Adrenal gland (tissue), 12 donors: ENCODE data around the gene PLEKHA4. TPM values are rescaled to one million over a fixed set of nuclear protein-coding genes. Genes with fewer than 3 reads are reported as not detected.
"Not testable (repeated sequence)": the region's sequence is repeated elsewhere in the genome, so short reads cannot be mapped to it uniquely, and the experiment has no call there.

Experiments used
- DNase-seq, 7 donors: peaks; one replicate each; pipeline ENCODE4 v3.0.0-alpha.2; 2019 to 2020
- H3K27ac ChIP-seq, 5 donors: fragments of 200-600 bp; sonication (generic) in 4 of 5; 1 replicate in 3 of 5; 2 replicates in 2 of 5; pipeline versions ENCODE4 v1.5.1 to v1.8.0; 2016 to 2020; ENCODE audit warnings: mild to moderate bottlenecking in 1 of 5
- H3K27me3 ChIP-seq: fragments of 200-600 bp; 2 replicates; pipeline ENCODE4 v1.8.0; 2021
- H3K36me3 ChIP-seq, 2 donors: fragments of 200-600 bp; replicated peaks in 1 of 2; 1 replicate in 1 of 2; 2 replicates in 1 of 2; pipeline versions ENCODE4 v1.5.1 to v1.8.0; 2018 to 2022
- H3K4me1 ChIP-seq, 2 donors: fragments of 200-600 bp; replicated peaks in 1 of 2; 1 replicate in 1 of 2; 2 replicates in 1 of 2; pipeline versions ENCODE4 v1.5.1 to v1.8.0; 2018 to 2021
- H3K4me3 ChIP-seq, 4 donors: fragments of 200-600 bp; sonication (generic) in 3 of 4; one replicate each; pipeline ENCODE4 v1.5.1; 2016 to 2018
- H3K9me3 ChIP-seq, 3 donors: fragments of 200-600 bp; sonication (generic) in 1 of 3; replicated peaks in 1 of 3; 1 replicate in 2 of 3; 2 replicates in 1 of 3; pipeline versions ENCODE4 v1.5.1 to v1.8.0; 2016 to 2021
- CTCF ChIP-seq, 6 experiments: fragments of 450-650 bp in 4 of 6; fragments of 200-600 bp in 2 of 6; sonication (generic) in 1 of 6; IDR thresholded peaks; 1 replicate in 5 of 6; 2 replicates in 1 of 6; pipeline versions ENCODE4 v1.5.1 to v1.8.0; 2016 to 2021; ENCODE audit warnings: antibody characterized with exemption in 6 of 6, mild to moderate bottlenecking in 2 of 6, moderate library complexity in 1 of 6
- POLR2A ChIP-seq, 2 donors: fragments of 450-650 bp; IDR thresholded peaks; one replicate each; pipeline ENCODE4 v1.6.1; 2017; ENCODE audit warnings: antibody characterized with exemption in 2 of 2, mild to moderate bottlenecking in 2 of 2, moderate library complexity in 1 of 2
- WGBS, 4 donors: extraction: QIAGEN DNeasy Blood & Tissue Kit in 2 of 4; methylation state at CpG; one replicate each; pipeline versions ENCODE4 v1.1.5 to v1.1.7; 2013 to 2017; 5-methylcytosine and 5-hydroxymethylcytosine counted together
- intact Hi-C, 2 donors: fragments of 100-400 bp; cut with DNase I; formaldehyde crosslinking; loops; one replicate each; pipeline versions ENCODE4 v1.14.1 to v1.15.0; 2022 to 2023
- polyA plus RNA-seq, 3 donors: library from polyadenylated mRNA; stranded (reverse); fragments of 200-250 nt in 2 of 3; fragments of 350-450 nt in 1 of 3; fragmentation: Illumina TruSeq in 1 of 3; extraction: RNeasy Lipid Tissue Mini Kit (QIAGEN cat#74804) in 1 of 3; gene quantifications; one replicate each; pipeline ENCODE4 v1.2.3, GENCODE V29; 2013 to 2014
- total RNA-seq, 9 donors: library from RNA; depleted of rRNA in 4 of 9; stranded (reverse); fragments of >200 nt in 4 of 9; fragments of 120-200 nt in 1 of 9; fragmentation: NEBNext Ultra II Directional in 1 of 9; extraction: Animal tissue kit (Norgen Biotek cat#: 25700) in 1 of 9; gene quantifications; one replicate each; pipeline versions ENCODE4 v1.1.0 to v1.2.4, GENCODE V29; 2013 to 2023
- donor health status: healthy with polysubstance abuse.
- donor health status: Bipolar disorder and iron deficiency.
- donor health status: DM: yes; HTN: yes; CAD: no.
- donor health status: DM: no; HTN: no; CAD: no.
- donor health status: DM: no; HTN: no; CAD: no.
- donor health status: DM: yes; HTN: yes; CAD: no.

The PLEKHA4 gene
- total and polyA plus RNA-seq, 12 donors, result 4.5 to 74.6 (median 25.4) TPM

GRCh38 chr19:48914181-48914580 lies 45.8 kb upstream of the PLEKHA4 start:
- TF ChIP-seq POLR2A (IDR thresholded peaks at IDR 0.05) (no peak), CTCF (IDR thresholded peaks at IDR 0.05) (no peak)
- Histone ChIP-seq H3K36me3 (peaks cover 0 to 95% of the 10 kb centered on the region in 2 donors), H3K4me3 (no peak overlapping the region), H3K27ac (no peak overlapping the region), H3K27me3 (no peaks in the 10 kb centered on the region), H3K9me3 (no peaks in the 10 kb centered on the region), H3K4me1 (no peaks in the 10 kb centered on the region)
- intact Hi-C loops, result no loop called here
- DNase-seq, result no peak
- WGBS, 4 donors, result 91 to 96% (median 91%) methylated on average over 2 to 8 of the region's 8 CpGs

GRCh38 chr19:48913114-48913889 lies 44.9 kb upstream of the PLEKHA4 start:
- intact Hi-C loops, result no loop called here
- H3K27ac ChIP-seq, result no peak overlapping the region
- no peak overlapping the region for H3K4me3 ChIP-seq
- no peaks in the 10 kb centered on the region for H3K27me3 ChIP-seq
- 92 to 98% (median 95%) methylated on average over 7 to 9 of the region's 9 CpGs for WGBS, 4 donors
- DNase-seq, result no peak
- TF ChIP-seq POLR2A (IDR thresholded peaks at IDR 0.05) (no peak), CTCF (IDR thresholded peaks at IDR 0.05) (no peak)
- no peaks in the 10 kb centered on the region for H3K9me3 ChIP-seq
- peaks cover 0 to 88% of the 10 kb centered on the region in 2 donors for H3K36me3 ChIP-seq
- no peaks in the 10 kb centered on the region for H3K4me1 ChIP-seq

DNA sequence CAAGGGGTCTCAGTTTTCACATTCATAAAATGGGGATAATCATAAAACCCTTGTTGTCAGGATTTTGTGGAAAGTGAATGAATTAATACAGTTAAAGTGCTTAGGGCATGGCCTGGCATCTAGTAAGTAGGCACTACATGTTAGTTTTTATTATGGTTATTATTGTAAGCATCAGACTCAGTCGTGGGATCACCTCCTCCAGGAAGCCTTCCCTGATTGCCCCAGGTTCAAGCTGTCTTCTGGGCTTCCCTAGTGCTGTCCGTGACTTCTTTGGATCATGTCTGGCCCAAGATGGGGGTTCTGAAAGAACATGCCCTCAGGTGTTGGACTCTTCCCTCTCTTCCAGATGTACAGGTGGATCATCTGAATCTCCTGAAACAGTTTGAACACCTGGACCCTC lies 42.4 kb upstream of the PLEKHA4 start:
- no peaks in the 10 kb centered on the region for H3K27me3 ChIP-seq
- H3K9me3 ChIP-seq, result no peaks in the 10 kb centered on the region
- no peak overlapping the region for H3K27ac ChIP-seq
- no peak for DNase-seq
- TF ChIP-seq POLR2A (IDR thresholded peaks at IDR 0.05) (no peak), CTCF (IDR thresholded peaks at IDR 0.05) (no peak)
- H3K4me1 ChIP-seq, result no peaks in the 10 kb centered on the region
- intact Hi-C loops, result no loop called here
- H3K36me3 ChIP-seq, result peaks cover 0 to 79% of the 10 kb centered on the region in 2 donors
- no peak overlapping the region for H3K4me3 ChIP-seq
- WGBS, 4 donors, result 88 to 97% (median 94%) methylated on average over 2 of the region's 2 CpGs

- WGBS, 4 donors, result 88 to 95% (median 91%) methylated on average over 11 of the region's 11 CpGs
- H3K27me3 ChIP-seq, result not testable (repeated sequence)
- H3K36me3 ChIP-seq, result peaks cover 0 to 81% of the 10 kb centered on the region in 2 donors
Observed at GRCh38 chr19:48909424-48910077, 41.1 kb upstream of the PLEKHA4 start.

More at GRCh38 chr19:48909424-48910077, 41.1 kb upstream of the PLEKHA4 start:
- H3K9me3 ChIP-seq, H3K27ac ChIP-seq, DNase-seq, H3K4me1 ChIP-seq, H3K4me3 ChIP-seq, intact Hi-C loops: not testable (repeated sequence)
